DND-41 (cell line): ENCODE results near the gene TNS1.

Experiments
- ATAC-seq: fragments of 200-7000 bp; cut with Tn5 transposase; 3 replicates; pipeline ENCODE4 v1.9.1; 2021; ENCODE audit warnings: low read depth; ENCODE audit not compliant: insufficient read depth
- DNase-seq: peaks from one replicate; pipeline ENCODE4 v3.0.0-alpha.2; 2020
- H2AFZ ChIP-seq: 2 replicates; pipeline ENCODE4 v1.6.0; 2012; ENCODE audit warnings: low read depth, low read length
- H3K27ac ChIP-seq: 2 replicates; pipeline ENCODE4 v1.5.1; 2012; ENCODE audit warnings: low read length, inconsistent platforms
- H3K27me3 ChIP-seq: fragments of 200-600 bp; sonication (generic); 2 replicates; pipeline ENCODE4 v1.6.0; 2012; ENCODE audit warnings: low read length, mild to moderate bottlenecking, inconsistent platforms; ENCODE audit not compliant: insufficient read depth, poor library complexity
- H3K36me3 ChIP-seq: 2 replicates; pipeline ENCODE4 v1.5.1; 2012; ENCODE audit warnings: low read length, inconsistent platforms; ENCODE audit not compliant: insufficient read depth
- H3K4me1 ChIP-seq: 2 replicates; pipeline ENCODE4 v1.5.1; 2012; ENCODE audit warnings: mild to moderate bottlenecking, low read length; ENCODE audit not compliant: insufficient read depth
- H3K4me2 ChIP-seq: 2 replicates; pipeline ENCODE4 v1.6.0; 2012; ENCODE audit warnings: mild to moderate bottlenecking, moderate library complexity, low read length, inconsistent platforms; ENCODE audit not compliant: insufficient read depth
- H3K4me3 ChIP-seq, 2 experiments: fragments of 200-600 bp in 1 of 2; shearing (Covaris generic) in 1 of 2; 2 replicates each; pipeline ENCODE4 v1.5.1; 2012 to 2016; ENCODE audit warnings: inconsistent platforms in 2 of 2, low read length in 2 of 2, mild to moderate bottlenecking in 2 of 2, low read depth in 1 of 2, moderate library complexity in 1 of 2
- H3K79me2 ChIP-seq: 2 replicates; pipeline ENCODE4 v1.6.0; 2012; ENCODE audit warnings: low read length, inconsistent platforms; ENCODE audit not compliant: insufficient read depth
- H3K9ac ChIP-seq: 2 replicates; pipeline ENCODE4 v1.6.0; 2012; ENCODE audit warnings: low read depth, mild to moderate bottlenecking, inconsistent platforms, low read length, moderate library complexity
- H3K9me3 ChIP-seq: 2 replicates; pipeline ENCODE4 v1.5.1; 2012; ENCODE audit warnings: low read length, moderate library complexity, mild to moderate bottlenecking, inconsistent platforms; ENCODE audit not compliant: insufficient read depth, severe bottlenecking
- H4K20me1 ChIP-seq: 2 replicates; pipeline ENCODE4 v1.6.0; 2012; ENCODE audit warnings: low read length; ENCODE audit not compliant: insufficient read depth
- CTCF ChIP-seq: IDR thresholded peaks from 2 replicates; pipeline ENCODE4 v1.5.1; 2012; ENCODE audit warnings: borderline replicate concordance, low read length, moderate library complexity, mild to moderate bottlenecking; ENCODE audit not compliant: poor library complexity, severe bottlenecking; ENCODE audit errors: extremely low read depth
- EZH2 ChIP-seq: IDR thresholded peaks from 3 replicates; pipeline ENCODE4 v1.6.1; 2012; ENCODE audit warnings: borderline replicate concordance, low read depth, mild to moderate bottlenecking, moderate library complexity, low read length, inconsistent platforms; ENCODE audit not compliant: severe bottlenecking

The TNS1 gene

GRCh38 chr2:217821536-217822147 lies 181.2 kb downstream of the TNS1 start:
- DNase-seq (no peak), ATAC-seq (no peak)
- Histone ChIP-seq H3K79me2 (no peaks in the 10 kb centered on the region), H3K27ac (no peak overlapping the region), H3K36me3 (no peaks in the 10 kb centered on the region), H3K27me3 (no peaks in the 10 kb centered on the region), H3K4me2 (no peak overlapping the region), H3K4me3 (no peak overlapping the region), H4K20me1 (no peaks in the 10 kb centered on the region), H3K9me3 (no peaks in the 10 kb centered on the region), H3K4me1 (no peaks in the 10 kb centered on the region), H3K9ac (no peak overlapping the region), H2AFZ (no peak overlapping the region)
- no peak for TF ChIP-seq CTCF
- TF ChIP-seq EZH2, result no peak

GRCh38 chr2:217820904-217821303 lies 181.9 kb downstream of the TNS1 start:
- no peak for ATAC-seq
- H3K9me3 ChIP-seq, result no peaks in the 10 kb centered on the region
- no peaks in the 10 kb centered on the region for H3K79me2 ChIP-seq
- no peak overlapping the region for H3K9ac ChIP-seq
- no peak overlapping the region for H3K4me3 ChIP-seq
- no peak overlapping the region for H2AFZ ChIP-seq
- no peak overlapping the region for H3K4me2 ChIP-seq
- no peaks in the 10 kb centered on the region for H3K36me3 ChIP-seq
- no peaks in the 10 kb centered on the region for H4K20me1 ChIP-seq
- no peak overlapping the region for H3K27ac ChIP-seq
- no peak for DNase-seq
- no peaks in the 10 kb centered on the region for H3K4me1 ChIP-seq
- TF ChIP-seq CTCF (no peak), EZH2 (no peak)
- H3K27me3 ChIP-seq, result no peaks in the 10 kb centered on the region

GRCh38 chr2:217820091-217820819 lies 182.5 kb downstream of the TNS1 start:
- DNase-seq (no peak), ATAC-seq (no peak)
- no peak overlapping the region for H3K4me3 ChIP-seq
- no peak overlapping the region for H2AFZ ChIP-seq
- no peak overlapping the region for H3K27ac ChIP-seq
- H3K79me2 ChIP-seq, result no peaks in the 10 kb centered on the region
- H3K4me2 ChIP-seq, result no peak overlapping the region
- no peaks in the 10 kb centered on the region for H3K36me3 ChIP-seq
- no peak for TF ChIP-seq CTCF
- no peak for TF ChIP-seq EZH2
- no peaks in the 10 kb centered on the region for H3K9me3 ChIP-seq
- no peaks in the 10 kb centered on the region for H3K27me3 ChIP-seq
- H4K20me1 ChIP-seq, result no peaks in the 10 kb centered on the region
- no peak overlapping the region for H3K9ac ChIP-seq
- no peaks in the 10 kb centered on the region for H3K4me1 ChIP-seq
